ENCODE data around the gene CORO6. TPM values are rescaled to one million over a fixed set of nuclear protein-coding genes. Genes with fewer than 3 reads are reported as not detected.
A peak's percentile ranks its signal among the peaks of the same experiment; 100 is the strongest.

The CORO6 gene
- total RNA-seq, 1 experiment from 2014 or later = 35.0 TPM

GRCh38 chr17:29640981-29641642 is 18.4 kb upstream of the CORO6 start:
- peak overlapping the region; percentile 88 for H3K27ac ChIP-seq
- H3K4me2 ChIP-seq = peak overlapping the region; percentile 63
- DNase-seq = no peak
- intact Hi-C loops (cut with micrococcal nuclease; ENCODE audit: unreplicated experiment) = no loop called here
- H3K27me3 ChIP-seq (ENCODE audit: insufficient read depth, low read depth) = no peaks in the 10 kb centered on the region
- no peak overlapping the region for H3K4me3 ChIP-seq
- H3K79me2 ChIP-seq (ENCODE audit: low read depth) = no peaks in the 10 kb centered on the region
- H3K9me2 ChIP-seq (ENCODE audit: insufficient read depth) = no peaks in the 10 kb centered on the region
- TF ChIP-seq EZH2 (IDR thresholded peaks at IDR 0.05; ENCODE audit: low read depth) = no peak
- TF ChIP-seq CTCF (conservative IDR thresholded peaks at IDR 0.05) = no peak
- BruUV-seq (replicated peaks) = no TSS peak
- H4K20me1 ChIP-seq (ENCODE audit: insufficient read depth) = no peaks in the 10 kb centered on the region
- H3K9me3 ChIP-seq (ENCODE audit: insufficient read depth, low read depth) = no peaks in the 10 kb centered on the region
- POLR2A ChIA-PET (ENCODE audit: unreplicated experiment) = interaction anchor here (0.7 kb wide), 2 partner anchors 48 to 127 kb away, joined by 5 to 7 read pairs; partner anchors contain the start of gene ANKRD13B
- CTCF ChIA-PET = interaction anchor here (0.6 to 2.4 kb wide), 4 partner anchors 67 to 388 kb away, joined by 3 to 28 read pairs (median 4); partner anchors contain the start of gene SSH2
- H3F3A ChIP-seq (ENCODE audit: insufficient read depth, low read depth) = peaks cover 26% of the 10 kb centered on the region
- H3K4me1 ChIP-seq (replicated peaks; ENCODE audit: insufficient read depth) = peaks cover 44% of the 10 kb centered on the region
- H2AFZ ChIP-seq = no peak overlapping the region
- peaks cover 3% of the 10 kb centered on the region; the same call in 1 of the 2 replicates for H3K36me3 ChIP-seq (ENCODE audit: low read depth)

- Histone ChIP-seq H3K27ac (peak overlapping the region; percentile 88), H3K4me3 (no peak overlapping the region), H2AFZ (no peak overlapping the region), H3K79me2 (ENCODE audit: low read depth) (no peaks in the 10 kb centered on the region), H3K4me1 (replicated peaks; ENCODE audit: insufficient read depth) (peaks cover 44% of the 10 kb centered on the region), H3K4me2 (peak overlapping the region; percentile 63), H3K9me3 (ENCODE audit: insufficient read depth, low read depth) (no peaks in the 10 kb centered on the region), H3K27me3 (ENCODE audit: insufficient read depth, low read depth) (no peaks in the 10 kb centered on the region), H3F3A (ENCODE audit: insufficient read depth, low read depth) (peaks cover 26% of the 10 kb centered on the region), H3K36me3 (ENCODE audit: low read depth) (peaks cover 3% of the 10 kb centered on the region; the same call in 1 of the 2 replicates), H3K9me2 (ENCODE audit: insufficient read depth) (no peaks in the 10 kb centered on the region), H4K20me1 (ENCODE audit: insufficient read depth) (no peaks in the 10 kb centered on the region)
- DNase-seq = no peak
- no peak for TF ChIP-seq CTCF (conservative IDR thresholded peaks at IDR 0.05)
- TF ChIP-seq EZH2 (IDR thresholded peaks at IDR 0.05; ENCODE audit: low read depth) = no peak
- ChIA-PET POLR2A (ENCODE audit: unreplicated experiment) (interaction anchor here (0.7 kb wide), 1 partner anchor 128 kb away, joined by 7 read pairs; no protein-coding TSS in a partner anchor), CTCF (interaction anchor here (0.7 to 2.6 kb wide), 5 partner anchors 48 to 1277 kb away, joined by 5 to 28 read pairs (median 10); partner anchors contain the start of gene SSH2)
- intact Hi-C loops (cut with micrococcal nuclease; ENCODE audit: unreplicated experiment) = no loop called here
- BruUV-seq (replicated peaks) = no TSS peak
Observed at GRCh38 chr17:29640413-29640812, 17.7 kb upstream of the CORO6 start.

GRCh38 chr17:29633886-29634285 is 11.2 kb upstream of the CORO6 start:
- no peaks in the 10 kb centered on the region for H3K27me3 ChIP-seq (ENCODE audit: insufficient read depth, low read depth)
- no peaks in the 10 kb centered on the region for H3K79me2 ChIP-seq (ENCODE audit: low read depth)
- ChIA-PET POLR2A (ENCODE audit: unreplicated experiment) (no interaction called here), CTCF (interaction anchor here (0.6 to 0.7 kb wide), 2 partner anchors 8 to 177 kb away, joined by 3 read pairs; no protein-coding TSS in a partner anchor)
- H3K9me3 ChIP-seq (ENCODE audit: insufficient read depth, low read depth) = no peaks in the 10 kb centered on the region
- H3K36me3 ChIP-seq (ENCODE audit: low read depth) = peaks cover 8% of the 10 kb centered on the region; the same call in 1 of the 2 replicates
- H3K4me3 ChIP-seq = no peak overlapping the region
- no peaks in the 10 kb centered on the region for H3K9me2 ChIP-seq (ENCODE audit: insufficient read depth)
- TF ChIP-seq CTCF (conservative IDR thresholded peaks at IDR 0.05) = no peak
- no peak for TF ChIP-seq EZH2 (IDR thresholded peaks at IDR 0.05; ENCODE audit: low read depth)
- no peak overlapping the region for H2AFZ ChIP-seq
- H3K27ac ChIP-seq = no peak overlapping the region
- no TSS peak for BruUV-seq (replicated peaks)
- H3F3A ChIP-seq (ENCODE audit: insufficient read depth, low read depth) = peaks cover 10% of the 10 kb centered on the region
- no peak for DNase-seq
- H3K4me1 ChIP-seq (replicated peaks; ENCODE audit: insufficient read depth) = peaks cover 5% of the 10 kb centered on the region
- H3K4me2 ChIP-seq = no peak overlapping the region
- no peaks in the 10 kb centered on the region for H4K20me1 ChIP-seq (ENCODE audit: insufficient read depth)
- intact Hi-C loops (cut with micrococcal nuclease; ENCODE audit: unreplicated experiment) = no loop called here
